B cell (primary cell): ENCODE data around the gene MTF1. TPM values are rescaled to one million over a fixed set of nuclear protein-coding genes. Genes with fewer than 3 reads are reported as not detected.

Experiments
- ATAC-seq: fragments of 200-7000 bp; cut with Tn5 transposase; one replicate; pipeline ENCODE4 v1.10.0; 2021; ENCODE audit warnings: low read depth, mild to moderate bottlenecking, moderate number of reproducible peaks, moderate library complexity
- CTCF ChIA-PET: fragments of 350-600 bp; sonication (Branson Sonifier 250); formaldehyde crosslinking; loops from one replicate; lab custom pipeline; 2021; ENCODE audit warnings: antibody characterized with exemption, inconsistent platforms; lab: Charles Lee
- POLR2A ChIA-PET: fragments of 350-600 bp; sonication (Branson Sonifier 250); formaldehyde crosslinking; loops from one replicate; lab custom pipeline; 2021; ENCODE audit warnings: antibody characterized with exemption; lab: Charles Lee
- DNase-seq: peaks from one replicate; pipeline ENCODE4 v3.0.0; 2013
- H2AFZ ChIP-seq: 2 replicates; pipeline ENCODE4 v1.6.1; 2012; ENCODE audit warnings: mild to moderate bottlenecking, low read depth, low read length; ENCODE audit not compliant: insufficient read depth, poor library complexity, severe bottlenecking
- H3K27ac ChIP-seq, 2 donors: 1 replicate in 1 of 2; 2 replicates in 1 of 2; pipeline ENCODE4 v1.5.1; 2012 to 2013; ENCODE audit warnings: low read length in 2 of 2, mild to moderate bottlenecking in 2 of 2, moderate library complexity in 1 of 2
- H3K27me3 ChIP-seq, 4 experiments: fragments of 200-600 bp in 1 of 4; sonication (generic) in 1 of 4; replicated peaks in 1 of 4; 1 replicate in 2 of 4; 2 replicates in 2 of 4; pipeline versions ENCODE4 v1.6.1 to v1.7.0; 2013 to 2016; ENCODE audit warnings: low read length in 3 of 4, mild to moderate bottlenecking in 2 of 4, mixed read lengths in 1 of 4, moderate library complexity in 1 of 4; ENCODE audit not compliant: insufficient read depth in 4 of 4, control insufficient read depth in 3 of 4; ENCODE audit errors: control extremely low read depth in 1 of 4
- H3K36me3 ChIP-seq, 2 experiments: replicated peaks in 1 of 2; 1 replicate in 1 of 2; 2 replicates in 1 of 2; pipeline versions ENCODE4 v1.6.1 to v1.7.1; 2013; ENCODE audit warnings: low read length in 1 of 2; ENCODE audit not compliant: insufficient read depth in 2 of 2, control insufficient read depth in 1 of 2; ENCODE audit errors: control extremely low read depth in 1 of 2, extremely low read depth in 1 of 2
- H3K4me1 ChIP-seq, 2 donors: fragments of 200-600 bp in 1 of 2; sonication (generic) in 1 of 2; 1 replicate in 1 of 2; 2 replicates in 1 of 2; pipeline versions ENCODE4 v1.5.1 to v1.6.1; 2013 to 2017; ENCODE audit warnings: low read length in 2 of 2; ENCODE audit not compliant: control insufficient read depth in 2 of 2, insufficient read depth in 2 of 2
- H3K4me2 ChIP-seq: replicated peaks from 2 replicates; pipeline ENCODE3; 2012; ENCODE audit warnings: mild to moderate bottlenecking, low read depth, low read length; ENCODE audit not compliant: poor library complexity, severe bottlenecking
- H3K4me3 ChIP-seq, 5 experiments: fragments of 200-600 bp in 1 of 5; sonication (generic) in 1 of 5; 1 replicate in 3 of 5; 2 replicates in 2 of 5; pipeline versions ENCODE4 v1.5.1 to v1.7.0; 2011 to 2016; ENCODE audit warnings: low read length in 4 of 5, mild to moderate bottlenecking in 4 of 5, low read depth in 2 of 5, control low read depth in 1 of 5, moderate library complexity in 1 of 5; ENCODE audit not compliant: insufficient read depth in 1 of 5; ENCODE audit errors: control extremely low read depth in 1 of 5, extremely low read depth in 1 of 5
- H3K79me2 ChIP-seq: fragments of 200-600 bp; sonication (generic); one replicate; pipeline ENCODE4 v1.6.0; 2016; ENCODE audit warnings: low read length; ENCODE audit not compliant: control insufficient read depth, insufficient read depth
- H3K9ac ChIP-seq: fragments of 200-600 bp; sonication (generic); 2 replicates; pipeline ENCODE4 v1.6.1; 2017; ENCODE audit warnings: mild to moderate bottlenecking, low read length, moderate library complexity
- H3K9me3 ChIP-seq, 3 donors: one replicate each; pipeline versions ENCODE4 v1.6.1 to v1.7.1; 2013; ENCODE audit warnings: low read length in 2 of 3; ENCODE audit not compliant: control insufficient read depth in 2 of 3, insufficient read depth in 1 of 3; ENCODE audit errors: control extremely low read depth in 1 of 3
- H4K20me1 ChIP-seq: 2 replicates; pipeline ENCODE4 v1.6.0; 2012; ENCODE audit warnings: mild to moderate bottlenecking, low read length; ENCODE audit not compliant: insufficient read depth, control insufficient read depth, poor library complexity, severe bottlenecking
- H3K27ac Mint-ChIP-seq: one replicate; pipeline ENCODE4 v1.8.0; 2021; ENCODE audit warnings: mixed read lengths
- H3K27me3 Mint-ChIP-seq: one replicate; pipeline ENCODE4 v1.8.0; 2021; ENCODE audit warnings: mixed read lengths
- H3K4me1 Mint-ChIP-seq: one replicate; pipeline ENCODE4 v1.8.0; 2021; ENCODE audit warnings: mixed read lengths
- H3K4me3 Mint-ChIP-seq: one replicate; pipeline ENCODE4 v1.8.0; 2021; ENCODE audit warnings: mixed read lengths
- H3K9me3 Mint-ChIP-seq: one replicate; pipeline ENCODE4 v1.8.0; 2022; ENCODE audit warnings: mixed read lengths; ENCODE audit not compliant: insufficient read depth
- EZH2 ChIP-seq: IDR thresholded peaks from 2 replicates; pipeline ENCODE4 v1.6.1; 2012; ENCODE audit warnings: borderline replicate concordance, low read depth, mild to moderate bottlenecking, moderate library complexity, low read length; ENCODE audit not compliant: insufficient read depth, poor library complexity, severe bottlenecking
- WGBS: methylation state at CpG from one replicate; pipeline ENCODE4 v1.1.5; 2013; ENCODE audit warnings: missing lambda C conversion rate; ENCODE audit not compliant: insufficient coverage; 5-methylcytosine and 5-hydroxymethylcytosine counted together
- intact Hi-C: fragments of 100-400 bp; cut with micrococcal nuclease; formaldehyde crosslinking; loops from one replicate; pipeline ENCODE4 v1.10.0; 2022
- polyA plus RNA-seq: library from polyadenylated mRNA; depleted of rRNA; stranded (reverse); fragments of >200 nt; gene quantifications from 2 replicates; pipeline ENCODE4 v1.2.3, GENCODE V29; 2012
- total RNA-seq, 2 donors: library from RNA; stranded (reverse); fragments of 120-200 nt in 1 of 2; gene quantifications; 1 replicate in 1 of 2; 2 replicates in 1 of 2; pipeline versions ENCODE4 v1.2.3 to v1.2.4, GENCODE V29; 2013 to 2022
- TF ChIP-seq, protein P1 (sequence below): fragments of 200-600 bp; IDR thresholded peaks from one replicate; pipeline ENCODE4 v1.8.0; 2022; ENCODE audit warnings: antibody characterized with exemption, mild to moderate bottlenecking

MTF1 gene
- total and polyA plus RNA-seq, 2 donors (not counting 1 experiment from before 2014, with no cell fraction given): 6.2 to 36.7 TPM

- no peaks in the 10 kb centered on the region for H4K20me1 ChIP-seq
- Mint-ChIP-seq H3K4me1 (peaks cover 43% of the 10 kb centered on the region), H3K27me3 (no peaks in the 10 kb centered on the region), H3K9me3 (no peaks in the 10 kb centered on the region), H3K27ac (no peak overlapping the region), H3K4me3 (peak overlapping the region; percentile 12)
- ChIA-PET CTCF (interaction anchor here (0.7 to 1.0 kb wide), 2 partner anchors 16 to 83 kb away, joined by 3 read pairs; no protein-coding TSS in a partner anchor), POLR2A (no interaction called here)
- peaks cover 0 to 19% of the 10 kb centered on the region in 2 experiments for H3K36me3 ChIP-seq
- no peak overlapping the region for H3K4me2 ChIP-seq
- H2AFZ ChIP-seq: no peak overlapping the region
- no peak for DNase-seq
- H3K9me3 ChIP-seq: no peaks in the 10 kb centered on the region
- H3K27me3 ChIP-seq: no peaks in the 10 kb centered on the region
- no peak for TF ChIP-seq EZH2
- TF ChIP-seq, protein P1, sequence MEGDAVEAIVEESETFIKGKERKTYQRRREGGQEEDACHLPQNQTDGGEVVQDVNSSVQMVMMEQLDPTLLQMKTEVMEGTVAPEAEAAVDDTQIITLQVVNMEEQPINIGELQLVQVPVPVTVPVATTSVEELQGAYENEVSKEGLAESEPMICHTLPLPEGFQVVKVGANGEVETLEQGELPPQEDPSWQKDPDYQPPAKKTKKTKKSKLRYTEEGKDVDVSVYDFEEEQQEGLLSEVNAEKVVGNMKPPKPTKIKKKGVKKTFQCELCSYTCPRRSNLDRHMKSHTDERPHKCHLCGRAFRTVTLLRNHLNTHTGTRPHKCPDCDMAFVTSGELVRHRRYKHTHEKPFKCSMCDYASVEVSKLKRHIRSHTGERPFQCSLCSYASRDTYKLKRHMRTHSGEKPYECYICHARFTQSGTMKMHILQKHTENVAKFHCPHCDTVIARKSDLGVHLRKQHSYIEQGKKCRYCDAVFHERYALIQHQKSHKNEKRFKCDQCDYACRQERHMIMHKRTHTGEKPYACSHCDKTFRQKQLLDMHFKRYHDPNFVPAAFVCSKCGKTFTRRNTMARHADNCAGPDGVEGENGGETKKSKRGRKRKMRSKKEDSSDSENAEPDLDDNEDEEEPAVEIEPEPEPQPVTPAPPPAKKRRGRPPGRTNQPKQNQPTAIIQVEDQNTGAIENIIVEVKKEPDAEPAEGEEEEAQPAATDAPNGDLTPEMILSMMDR: no peak
- H3K79me2 ChIP-seq: peaks cover 84% of the 10 kb centered on the region
- H3K27ac ChIP-seq: peak overlapping the region in 1 of 2 donors; percentile 77
- H3K4me1 ChIP-seq: peaks cover 24 to 35% of the 10 kb centered on the region in 2 donors
- H3K4me3 ChIP-seq: no peak overlapping the region
- intact Hi-C loops: no loop called here
- ATAC-seq: no peak
- H3K9ac ChIP-seq: no peak overlapping the region
Observed at GRCh38 chr1:37853157-37853556, 6.2 kb downstream of the MTF1 start.

DNA sequence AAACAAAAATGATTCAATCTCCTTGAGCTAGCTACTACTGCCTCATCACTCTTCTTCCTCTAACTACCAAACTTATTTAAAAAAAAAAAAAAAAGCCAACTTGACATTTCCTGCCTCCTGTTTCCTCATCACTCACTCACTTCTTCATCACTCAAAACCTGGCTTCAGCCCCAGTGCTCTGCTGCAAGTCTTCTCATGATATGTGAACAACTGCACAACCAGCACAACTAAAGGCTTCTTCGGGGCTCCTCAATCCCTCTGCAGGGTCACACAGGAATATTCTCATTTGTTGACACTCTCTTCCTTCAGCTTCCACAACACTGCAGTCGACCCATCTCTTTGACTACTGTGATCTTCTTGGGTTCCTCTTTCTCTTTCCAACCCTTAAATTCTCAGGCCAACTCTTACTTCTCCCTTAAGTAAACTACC, 7.6 kb downstream of the MTF1 start:
- H3K4me1 ChIP-seq: peaks cover 26 to 36% of the 10 kb centered on the region in 2 donors
- no peak overlapping the region for H3K4me3 ChIP-seq
- H3K9me3 ChIP-seq: no peaks in the 10 kb centered on the region
- H2AFZ ChIP-seq: peak overlapping the region; percentile 31
- peak overlapping the region; percentile 43 to 77 for H3K27ac ChIP-seq
- no peaks in the 10 kb centered on the region for H4K20me1 ChIP-seq
- peaks cover 40% of the 10 kb centered on the region for H3K4me1 Mint-ChIP-seq
- H3K4me2 ChIP-seq: peak overlapping the region; percentile 56
- peaks cover 84% of the 10 kb centered on the region for H3K79me2 ChIP-seq
- H3K9me3 Mint-ChIP-seq: no peaks in the 10 kb centered on the region
- no peak overlapping the region for H3K27ac Mint-ChIP-seq
- TF ChIP-seq EZH2: no peak
- TF ChIP-seq, protein P1: no peak
- POLR2A ChIA-PET: interaction anchor here (0.7 to 1.0 kb wide), 2 partner anchors 80 to 87 kb away, joined by 4 to 5 read pairs; partner anchors contain the start of gene EPHA10
- WGBS: 37% methylated on average over 2 of the region's 2 CpGs
- CTCF ChIA-PET: interaction anchor here (1.3 to 3.5 kb wide), 3 partner anchors 8 to 46 kb away, joined by 3 to 16 read pairs (median 3); partner anchors contain the start of gene MTF1
- ATAC-seq (peak; percentile 39), DNase-seq (peak; percentile 49)
- intact Hi-C loops: no loop called here
- H3K36me3 ChIP-seq: peaks cover 0 to 17% of the 10 kb centered on the region in 2 experiments
- H3K27me3 ChIP-seq: no peaks in the 10 kb centered on the region
- H3K27me3 Mint-ChIP-seq: no peaks in the 10 kb centered on the region
- no peak overlapping the region for H3K4me3 Mint-ChIP-seq
- no peak overlapping the region for H3K9ac ChIP-seq
